Measurements from ENCODE around the gene DMTF1.

- TF ChIP-seq RARB (CRISPR knock-in tag; IDR thresholded peaks at IDR 0.05) (no peak), CREB5 (CRISPR knock-in tag; IDR thresholded peaks at IDR 0.05; ENCODE audit: low read depth) (no peak), SNAI2 (CRISPR knock-in tag; IDR thresholded peaks at IDR 0.05) (no peak), TCF4 (CRISPR knock-in tag; IDR thresholded peaks at IDR 0.05; ENCODE audit: borderline replicate concordance) (no peak), ZFP30 (CRISPR knock-in tag; IDR thresholded peaks at IDR 0.05) (no peak), ZNF8 (CRISPR knock-in tag; IDR thresholded peaks at IDR 0.05) (no peak), OSR1 (CRISPR knock-in tag; IDR thresholded peaks at IDR 0.05) (no peak), ARNTL (CRISPR knock-in tag; IDR thresholded peaks at IDR 0.05; ENCODE audit: borderline replicate concordance, low read depth) (no peak)
- TF ChIP-seq, protein P1, sequence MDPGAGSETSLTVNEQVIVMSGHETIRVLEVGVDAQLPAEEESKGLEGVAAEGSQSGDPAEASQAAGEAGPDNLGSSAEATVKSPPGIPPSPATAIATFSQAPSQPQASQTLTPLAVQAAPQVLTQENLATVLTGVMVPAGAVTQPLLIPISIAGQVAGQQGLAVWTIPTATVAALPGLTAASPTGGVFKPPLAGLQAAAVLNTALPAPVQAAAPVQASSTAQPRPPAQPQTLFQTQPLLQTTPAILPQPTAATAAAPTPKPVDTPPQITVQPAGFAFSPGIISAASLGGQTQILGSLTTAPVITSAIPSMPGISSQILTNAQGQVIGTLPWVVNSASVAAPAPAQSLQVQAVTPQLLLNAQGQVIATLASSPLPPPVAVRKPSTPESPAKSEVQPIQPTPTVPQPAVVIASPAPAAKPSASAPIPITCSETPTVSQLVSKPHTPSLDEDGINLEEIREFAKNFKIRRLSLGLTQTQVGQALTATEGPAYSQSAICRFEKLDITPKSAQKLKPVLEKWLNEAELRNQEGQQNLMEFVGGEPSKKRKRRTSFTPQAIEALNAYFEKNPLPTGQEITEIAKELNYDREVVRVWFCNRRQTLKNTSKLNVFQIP (CRISPR knock-in tag; IDR thresholded peaks at IDR 0.05; ENCODE audit: borderline replicate concordance, low read depth): no peak
- TF ChIP-seq, protein P2, sequence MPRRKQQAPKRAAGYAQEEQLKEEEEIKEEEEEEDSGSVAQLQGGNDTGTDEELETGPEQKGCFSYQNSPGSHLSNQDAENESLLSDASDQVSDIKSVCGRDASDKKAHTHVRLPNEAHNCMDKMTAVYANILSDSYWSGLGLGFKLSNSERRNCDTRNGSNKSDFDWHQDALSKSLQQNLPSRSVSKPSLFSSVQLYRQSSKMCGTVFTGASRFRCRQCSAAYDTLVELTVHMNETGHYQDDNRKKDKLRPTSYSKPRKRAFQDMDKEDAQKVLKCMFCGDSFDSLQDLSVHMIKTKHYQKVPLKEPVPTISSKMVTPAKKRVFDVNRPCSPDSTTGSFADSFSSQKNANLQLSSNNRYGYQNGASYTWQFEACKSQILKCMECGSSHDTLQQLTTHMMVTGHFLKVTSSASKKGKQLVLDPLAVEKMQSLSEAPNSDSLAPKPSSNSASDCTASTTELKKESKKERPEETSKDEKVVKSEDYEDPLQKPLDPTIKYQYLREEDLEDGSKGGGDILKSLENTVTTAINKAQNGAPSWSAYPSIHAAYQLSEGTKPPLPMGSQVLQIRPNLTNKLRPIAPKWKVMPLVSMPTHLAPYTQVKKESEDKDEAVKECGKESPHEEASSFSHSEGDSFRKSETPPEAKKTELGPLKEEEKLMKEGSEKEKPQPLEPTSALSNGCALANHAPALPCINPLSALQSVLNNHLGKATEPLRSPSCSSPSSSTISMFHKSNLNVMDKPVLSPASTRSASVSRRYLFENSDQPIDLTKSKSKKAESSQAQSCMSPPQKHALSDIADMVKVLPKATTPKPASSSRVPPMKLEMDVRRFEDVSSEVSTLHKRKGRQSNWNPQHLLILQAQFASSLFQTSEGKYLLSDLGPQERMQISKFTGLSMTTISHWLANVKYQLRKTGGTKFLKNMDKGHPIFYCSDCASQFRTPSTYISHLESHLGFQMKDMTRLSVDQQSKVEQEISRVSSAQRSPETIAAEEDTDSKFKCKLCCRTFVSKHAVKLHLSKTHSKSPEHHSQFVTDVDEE (CRISPR knock-in tag; IDR thresholded peaks at IDR 0.05): no peak
These were observed 40.7 kb downstream of the DMTF1 start for GRCh38 chr7:87192784-87193487.

Data from SK-N-SH treated with all-trans-retinoic acid at 6 μM for 48 hours (cell line).